GM19240 (cell line): ENCODE measurements around the gene SLC36A1.
"Not testable (repeated sequence)": the region's sequence is repeated elsewhere in the genome, so short reads cannot be mapped to it uniquely, and the experiment has no call there.

Source experiments
- DNase-seq: peaks from one replicate; pipeline ENCODE4 v3.0.0; 2011; ENCODE audit warnings: low spot score; ENCODE audit not compliant: insufficient read length

SLC36A1 gene

GRCh38 chr5:151447174-151448037 lies at the start of gene SLC36A1:
Gene SLC36A1, plus strand, starts transcription at chr5:151447603. Its CDS starts 11,190 bp downstream, at chr5:151458793.
- peak; percentile 83 for DNase-seq

- DNase-seq, result no peak
These were observed 41.9 kb upstream of the SLC36A1 start for GRCh38 chr5:151405334-151406160.

- no peak for DNase-seq
These were observed 41.0 kb upstream of the SLC36A1 start for GRCh38 chr5:151406322-151406947.

GRCh38 chr5:151408591-151409230 lies 38.7 kb upstream of the SLC36A1 start:
- DNase-seq, result no peak

- no peak for DNase-seq
These were observed 33.6 kb upstream of the SLC36A1 start for GRCh38 chr5:151413800-151414199.

- DNase-seq, result no peak
These were observed 32.9 kb upstream of the SLC36A1 start for GRCh38 chr5:151414536-151414935.

- no peak for DNase-seq
These were observed 29.7 kb upstream of the SLC36A1 start for GRCh38 chr5:151417712-151418111.

GRCh38 chr5:151420127-151420526 lies 27.3 kb upstream of the SLC36A1 start:
- no peak for DNase-seq

GRCh38 chr5:151424892-151425523 lies 22.4 kb upstream of the SLC36A1 start:
- no peak for DNase-seq

GRCh38 chr5:151426347-151426746 lies 21.1 kb upstream of the SLC36A1 start:
- not testable (repeated sequence) for DNase-seq

GRCh38 chr5:151427258-151427657 lies 20.1 kb upstream of the SLC36A1 start:
- DNase-seq, result peak; percentile 59

GRCh38 chr5:151430731-151431130 lies 16.7 kb upstream of the SLC36A1 start:
- DNase-seq, result no peak

GRCh38 chr5:151431666-151432065 lies 15.7 kb upstream of the SLC36A1 start:
- no peak for DNase-seq

- no peak for DNase-seq
These were observed 15.2 kb upstream of the SLC36A1 start for GRCh38 chr5:151432210-151432609.

- no peak for DNase-seq
These were observed 12.7 kb upstream of the SLC36A1 start for GRCh38 chr5:151434570-151435237.

GRCh38 chr5:151448038-151448985 lies 909 bp downstream of the SLC36A1 start:
- no peak for DNase-seq

- DNase-seq, result no peak
These were observed 1.9 kb downstream of the SLC36A1 start for GRCh38 chr5:151449297-151449696.

- no peak for DNase-seq
These were observed 2.4 kb downstream of the SLC36A1 start for GRCh38 chr5:151449839-151450238.

- DNase-seq, result no peak
These were observed 3.2 kb downstream of the SLC36A1 start for GRCh38 chr5:151450605-151451004.
